ENCODE data around the gene TRERF1.

Gene TRERF1

DNA sequence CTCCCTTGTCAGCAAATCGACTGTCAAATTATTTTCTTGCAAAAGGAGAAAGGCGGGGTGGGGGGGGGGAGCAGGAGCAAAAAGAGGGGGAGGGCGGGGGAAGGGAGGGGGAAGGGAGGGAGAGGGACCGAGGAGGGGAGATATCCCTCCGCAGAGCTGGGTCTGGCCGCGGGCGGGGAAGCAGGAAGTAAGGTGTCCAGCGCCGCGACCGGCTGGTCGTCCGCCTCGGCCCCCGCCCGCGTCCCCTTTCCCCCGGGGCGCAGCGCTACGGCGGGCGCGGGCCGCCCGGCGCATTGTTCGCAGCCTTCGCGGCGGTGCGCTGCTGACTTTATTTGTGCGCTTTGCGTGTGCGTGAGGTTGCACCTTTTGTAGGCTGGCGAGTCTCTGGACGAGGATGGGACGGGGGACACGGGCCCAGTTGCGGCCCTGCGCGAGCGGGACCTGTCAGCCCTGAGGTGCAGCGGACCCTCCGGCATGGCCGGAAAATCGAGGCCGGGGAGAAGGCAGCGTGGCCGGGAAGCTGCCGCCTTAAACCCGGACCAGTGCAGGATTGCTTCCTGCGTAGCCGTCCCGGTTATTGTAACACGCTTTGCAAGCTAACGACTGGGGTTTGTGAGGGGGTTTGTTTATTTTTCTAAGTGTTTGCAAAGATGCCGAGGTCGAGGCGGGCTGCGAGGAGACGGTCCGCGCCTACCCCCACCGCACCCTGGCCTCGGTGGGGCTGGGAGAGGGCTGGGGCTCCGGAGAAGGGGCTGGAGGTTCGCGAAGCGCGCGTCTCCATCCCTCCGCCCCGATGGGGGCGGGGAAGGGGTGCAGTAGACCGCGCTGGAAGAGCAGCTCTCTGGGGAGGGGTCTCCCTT, 675 bp upstream of the TRERF1 start (continued):
- TF ChIP-seq, protein P1, sequence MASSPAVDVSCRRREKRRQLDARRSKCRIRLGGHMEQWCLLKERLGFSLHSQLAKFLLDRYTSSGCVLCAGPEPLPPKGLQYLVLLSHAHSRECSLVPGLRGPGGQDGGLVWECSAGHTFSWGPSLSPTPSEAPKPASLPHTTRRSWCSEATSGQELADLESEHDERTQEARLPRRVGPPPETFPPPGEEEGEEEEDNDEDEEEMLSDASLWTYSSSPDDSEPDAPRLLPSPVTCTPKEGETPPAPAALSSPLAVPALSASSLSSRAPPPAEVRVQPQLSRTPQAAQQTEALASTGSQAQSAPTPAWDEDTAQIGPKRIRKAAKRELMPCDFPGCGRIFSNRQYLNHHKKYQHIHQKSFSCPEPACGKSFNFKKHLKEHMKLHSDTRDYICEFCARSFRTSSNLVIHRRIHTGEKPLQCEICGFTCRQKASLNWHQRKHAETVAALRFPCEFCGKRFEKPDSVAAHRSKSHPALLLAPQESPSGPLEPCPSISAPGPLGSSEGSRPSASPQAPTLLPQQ (tag by site-specific recombination; IDR thresholded peaks at IDR 0.05): peak; percentile 49; the same call in 1 of the 2 replicates
- TF ChIP-seq, protein P2, sequence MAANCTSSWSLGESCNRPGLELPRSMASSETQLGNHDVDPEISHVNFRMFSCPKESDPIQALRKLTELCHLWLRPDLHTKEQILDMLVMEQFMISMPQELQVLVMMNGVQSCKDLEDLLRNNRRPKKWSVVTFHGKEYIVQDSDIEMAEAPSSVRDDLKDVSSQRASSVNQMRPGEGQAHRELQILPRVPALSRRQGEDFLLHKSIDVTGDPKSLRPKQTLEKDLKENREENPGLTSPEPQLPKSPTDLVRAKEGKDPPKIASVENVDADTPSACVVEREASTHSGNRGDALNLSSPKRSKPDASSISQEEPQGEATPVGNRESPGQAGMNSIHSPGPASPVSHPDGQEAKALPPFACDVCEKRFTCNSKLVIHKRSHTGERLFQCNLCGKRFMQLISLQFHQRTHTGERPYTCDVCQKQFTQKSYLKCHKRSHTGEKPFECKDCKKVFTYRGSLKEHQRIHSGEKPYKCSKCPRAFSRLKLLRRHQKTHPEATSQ (tag by site-specific recombination; IDR thresholded peaks at IDR 0.05): peak; percentile 20; the same call in 1 of the 2 replicates
- TF ChIP-seq ZEB2 (tag by site-specific recombination; IDR thresholded peaks at IDR 0.05) (peak; percentile 38), OVOL3 (tag by site-specific recombination; IDR thresholded peaks at IDR 0.05) (no peak), ZNF23 (tag by site-specific recombination; IDR thresholded peaks at IDR 0.05; ENCODE audit: borderline replicate concordance) (0 out of 2 replicates have a peak, but pooled peaks have one; percentile 28), ZNF549 (tag by site-specific recombination; IDR thresholded peaks at IDR 0.05) (no peak), WT1 (tag by site-specific recombination; IDR thresholded peaks at IDR 0.05) (peak; percentile 32), ZFP3 (tag by site-specific recombination; IDR thresholded peaks at IDR 0.05; ENCODE audit: low read depth) (no peak), ZNF660 (tag by site-specific recombination; IDR thresholded peaks at IDR 0.05) (0 out of 2 replicates have a peak, but pooled peaks have one; percentile 62), ZNF677 (tag by site-specific recombination; IDR thresholded peaks at IDR 0.05) (no peak)
- TF ChIP-seq, protein P3, sequence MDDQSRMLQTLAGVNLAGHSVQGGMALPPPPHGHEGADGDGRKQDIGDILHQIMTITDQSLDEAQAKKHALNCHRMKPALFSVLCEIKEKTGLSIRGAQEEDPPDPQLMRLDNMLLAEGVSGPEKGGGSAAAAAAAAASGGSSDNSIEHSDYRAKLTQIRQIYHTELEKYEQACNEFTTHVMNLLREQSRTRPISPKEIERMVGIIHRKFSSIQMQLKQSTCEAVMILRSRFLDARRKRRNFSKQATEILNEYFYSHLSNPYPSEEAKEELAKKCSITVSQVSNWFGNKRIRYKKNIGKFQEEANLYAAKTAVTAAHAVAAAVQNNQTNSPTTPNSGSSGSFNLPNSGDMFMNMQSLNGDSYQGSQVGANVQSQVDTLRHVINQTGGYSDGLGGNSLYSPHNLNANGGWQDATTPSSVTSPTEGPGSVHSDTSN (CRISPR knock-in tag; IDR thresholded peaks at IDR 0.05): 0 out of 2 replicates have a peak, but pooled peaks have one; percentile 61

DNA sequence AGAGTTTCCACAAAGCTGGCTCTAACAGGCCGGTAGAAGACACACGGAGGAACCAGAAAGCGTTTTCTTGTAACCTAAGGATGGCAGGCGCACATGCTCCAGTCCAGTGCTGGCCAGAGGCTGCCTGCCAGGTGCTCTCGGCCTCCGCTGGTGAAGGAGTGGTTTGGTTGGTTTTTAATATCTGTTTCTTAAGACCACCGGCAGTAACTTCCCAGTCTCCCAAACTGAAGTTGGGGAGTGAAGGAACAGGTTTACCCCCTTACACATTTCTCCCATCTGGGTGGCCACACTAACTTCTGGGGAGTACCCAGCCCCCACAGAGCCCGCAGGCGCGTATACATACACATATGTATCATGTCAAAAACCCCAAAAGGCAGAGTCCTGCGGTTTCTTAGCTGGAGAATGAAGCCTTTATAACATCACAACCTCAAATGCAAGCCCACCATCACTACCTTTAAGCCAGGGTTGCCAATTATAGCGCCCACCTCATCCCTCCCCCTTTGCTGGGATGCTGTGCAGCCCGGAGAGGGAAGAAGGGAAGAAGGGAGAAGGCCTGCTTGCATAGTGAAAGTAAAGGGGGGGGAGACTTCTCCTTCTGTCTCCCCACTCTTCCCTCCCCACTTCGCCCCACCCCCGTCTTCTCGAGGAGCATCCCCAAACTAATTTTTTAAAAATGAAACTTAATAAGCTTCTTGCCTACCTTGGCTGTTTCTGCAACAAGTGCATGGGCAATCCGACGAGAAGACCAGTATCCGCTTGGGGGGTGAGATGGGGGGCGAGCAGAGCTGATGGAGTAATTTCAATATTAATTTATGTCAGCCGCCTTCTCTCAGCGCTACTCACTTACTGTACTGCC, 1.0 kb downstream of the TRERF1 start:
- peak; percentile 60 for TF ChIP-seq ZNF335 (tag by site-specific recombination; conservative IDR thresholded peaks at IDR 0.05)
- no peak for TF ChIP-seq ZNF600 (tag by site-specific recombination; IDR thresholded peaks at IDR 0.05)
- peak; percentile 73; the same call in 1 of the 2 replicates for TF ChIP-seq SCRT2 (tag by site-specific recombination; IDR thresholded peaks at IDR 0.05)
- TF ChIP-seq ZNF416 (tag by site-specific recombination; IDR thresholded peaks at IDR 0.05): no peak
- TF ChIP-seq, protein P4, sequence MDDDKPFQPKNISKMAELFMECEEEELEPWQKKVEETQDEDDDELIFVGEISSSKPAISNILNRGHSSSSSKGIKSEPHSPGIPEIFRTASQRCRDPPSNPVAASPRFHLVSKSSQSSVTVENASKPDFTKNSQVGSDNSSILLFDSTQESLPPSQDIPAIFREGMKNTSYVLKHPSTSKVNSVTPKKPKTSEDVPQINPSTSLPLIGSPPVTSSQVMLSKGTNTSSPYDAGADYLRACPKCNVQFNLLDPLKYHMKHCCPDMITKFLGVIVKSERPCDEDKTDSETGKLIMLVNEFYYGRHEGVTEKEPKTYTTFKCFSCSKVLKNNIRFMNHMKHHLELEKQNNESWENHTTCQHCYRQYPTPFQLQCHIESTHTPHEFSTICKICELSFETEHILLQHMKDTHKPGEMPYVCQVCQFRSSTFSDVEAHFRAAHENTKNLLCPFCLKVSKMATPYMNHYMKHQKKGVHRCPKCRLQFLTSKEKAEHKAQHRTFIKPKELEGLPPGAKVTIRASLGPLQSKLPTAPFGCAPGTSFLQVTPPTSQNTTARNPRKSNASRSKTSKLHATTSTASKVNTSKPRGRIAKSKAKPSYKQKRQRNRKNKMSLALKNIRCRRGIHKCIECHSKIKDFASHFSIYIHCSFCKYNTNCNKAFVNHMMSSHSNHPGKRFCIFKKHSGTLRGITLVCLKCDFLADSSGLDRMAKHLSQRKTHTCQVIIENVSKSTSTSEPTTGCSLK (tag by site-specific recombination; IDR thresholded peaks at IDR 0.05): no peak
- TF ChIP-seq ZNF239 (tag by site-specific recombination; IDR thresholded peaks at IDR 0.05): no peak
- 0 out of 2 replicates have a peak, but pooled peaks have one; percentile 13 for TF ChIP-seq PRDM1 (tag by site-specific recombination; IDR thresholded peaks at IDR 0.05)
- TF ChIP-seq ZNF174 (tag by site-specific recombination; IDR thresholded peaks at IDR 0.05): no peak
- H3K9me3 ChIP-seq (ENCODE audit: control insufficient read depth, insufficient read depth, low read depth, low read length): no peaks in the 10 kb centered on the region
- H3K4me1 ChIP-seq (ENCODE audit: control insufficient read depth, insufficient read depth, low read length): peaks cover 26% of the 10 kb centered on the region
- ChIA-PET CTCF (interaction anchor here (0.6 to 2.2 kb wide), 5 partner anchors 11 to 82 kb away, joined by 3 to 11 read pairs (median 3); no protein-coding TSS in a partner anchor), POLR2A (interaction anchor here (0.6 to 0.7 kb wide), 2 partner anchors 9 to 97 kb away, joined by 4 to 5 read pairs; no protein-coding TSS in a partner anchor)
- H3K36me3 ChIP-seq (ENCODE audit: control insufficient read depth in 2 of 2, insufficient read depth in 1 of 2, low read length in 2 of 2): no peaks in the 10 kb centered on the region
- peak overlapping the region; percentile 76 for H3K27ac ChIP-seq (ENCODE audit: extremely low read depth, low read depth, low read length)
- peak overlapping the region; percentile 60 for H3K4me3 ChIP-seq (ENCODE audit: low read depth, low read length)
